Left ventricle myocardium inferior (tissue), 1 donor: Measurements from ENCODE around the gene SULF2. TPM values are rescaled to one million over a fixed set of nuclear protein-coding genes. Genes with fewer than 3 reads are reported as not detected.
"Not testable (repeated sequence)": the region's sequence is repeated elsewhere in the genome, so short reads cannot be mapped to it uniquely, and the experiment has no call there.

Experiments
- DNase-seq: peaks from one replicate; pipeline ENCODE4 v3.0.0-alpha.2; 2020
- H3K27ac ChIP-seq: fragments of 200-600 bp; replicated peaks from 2 replicates; pipeline ENCODE4 v1.8.0; 2021
- H3K27me3 ChIP-seq: fragments of 200-600 bp; 2 replicates; pipeline ENCODE4 v1.8.0; 2021; ENCODE audit warnings: low read depth
- H3K36me3 ChIP-seq: fragments of 200-600 bp; 2 replicates; pipeline ENCODE4 v1.8.0; 2021
- H3K4me1 ChIP-seq: fragments of 200-600 bp; 2 replicates; pipeline ENCODE4 v1.8.0; 2021
- H3K4me3 ChIP-seq: fragments of 200-600 bp; 2 replicates; pipeline ENCODE4 v1.8.0; 2021; ENCODE audit warnings: mild to moderate bottlenecking, moderate library complexity
- H3K9me3 ChIP-seq: fragments of 200-600 bp; replicated peaks from 2 replicates; pipeline ENCODE4 v1.8.0; 2021
- intact Hi-C: fragments of 100-400 bp; cut with micrococcal nuclease; formaldehyde crosslinking; loops from one replicate; pipeline ENCODE4 v1.11.0; 2022
- total RNA-seq: library from RNA; stranded (reverse); fragmentation: NEBNext Ultra II Directional; extraction: Animal tissue kit (Norgen Biotek cat#: 25700); gene quantifications from one replicate; pipeline ENCODE4 v1.2.1, GENCODE V29; 2021
- TF ChIP-seq, protein P1 (sequence below): fragments of 200-600 bp; IDR thresholded peaks from 2 replicates; pipeline ENCODE4 v1.8.0; 2021; ENCODE audit warnings: antibody characterized with exemption, mild to moderate bottlenecking, borderline replicate concordance
- donor health status: DM: no; HTN: yes; CAD: no; lungs with severe emphysema.

Gene SULF2
- total RNA-seq, 1 donor from 2014 or later, result 40.7 TPM

GRCh38 chr20:47809161-47809960 is 24.1 kb upstream of the SULF2 start:
- Histone ChIP-seq H3K36me3 (no peaks in the 10 kb centered on the region), H3K27ac (no peak overlapping the region), H3K4me1 (no peaks in the 10 kb centered on the region), H3K27me3 (peaks cover 96% of the 10 kb centered on the region), H3K4me3 (no peak overlapping the region), H3K9me3 (peaks cover 17% of the 10 kb centered on the region)
- TF ChIP-seq, protein P1, sequence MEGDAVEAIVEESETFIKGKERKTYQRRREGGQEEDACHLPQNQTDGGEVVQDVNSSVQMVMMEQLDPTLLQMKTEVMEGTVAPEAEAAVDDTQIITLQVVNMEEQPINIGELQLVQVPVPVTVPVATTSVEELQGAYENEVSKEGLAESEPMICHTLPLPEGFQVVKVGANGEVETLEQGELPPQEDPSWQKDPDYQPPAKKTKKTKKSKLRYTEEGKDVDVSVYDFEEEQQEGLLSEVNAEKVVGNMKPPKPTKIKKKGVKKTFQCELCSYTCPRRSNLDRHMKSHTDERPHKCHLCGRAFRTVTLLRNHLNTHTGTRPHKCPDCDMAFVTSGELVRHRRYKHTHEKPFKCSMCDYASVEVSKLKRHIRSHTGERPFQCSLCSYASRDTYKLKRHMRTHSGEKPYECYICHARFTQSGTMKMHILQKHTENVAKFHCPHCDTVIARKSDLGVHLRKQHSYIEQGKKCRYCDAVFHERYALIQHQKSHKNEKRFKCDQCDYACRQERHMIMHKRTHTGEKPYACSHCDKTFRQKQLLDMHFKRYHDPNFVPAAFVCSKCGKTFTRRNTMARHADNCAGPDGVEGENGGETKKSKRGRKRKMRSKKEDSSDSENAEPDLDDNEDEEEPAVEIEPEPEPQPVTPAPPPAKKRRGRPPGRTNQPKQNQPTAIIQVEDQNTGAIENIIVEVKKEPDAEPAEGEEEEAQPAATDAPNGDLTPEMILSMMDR, result no peak
- no peak for DNase-seq
- intact Hi-C loops, result no loop called here

DNA sequence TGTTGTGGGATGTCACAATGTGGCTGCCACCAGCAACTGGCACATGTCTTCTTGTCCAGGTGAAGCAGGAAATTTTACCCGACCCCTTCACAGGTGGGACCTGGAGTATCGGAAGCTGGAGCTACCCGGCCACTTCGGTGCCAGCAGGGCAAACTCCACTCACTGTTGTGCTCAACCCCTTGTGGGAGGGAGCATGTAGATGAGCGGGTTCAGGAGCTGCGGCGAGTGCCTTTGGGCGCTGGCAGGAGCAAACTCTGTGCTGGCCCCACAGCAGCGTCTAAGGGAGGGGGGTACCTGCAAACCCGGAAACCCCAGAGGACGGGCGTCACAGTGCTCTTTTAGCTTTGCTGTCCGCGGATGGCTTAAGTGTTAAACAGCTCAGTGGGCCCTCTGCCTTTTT is 20.7 kb upstream of the SULF2 start:
- Histone ChIP-seq H3K4me1 (no peaks in the 10 kb centered on the region), H3K27me3 (peaks cover 90% of the 10 kb centered on the region), H3K9me3 (no peaks in the 10 kb centered on the region), H3K36me3 (no peaks in the 10 kb centered on the region), H3K27ac (no peak overlapping the region), H3K4me3 (no peak overlapping the region)
- TF ChIP-seq, protein P1, result no peak
- intact Hi-C loops, result no loop called here
- no peak for DNase-seq

- H3K4me3 ChIP-seq, H3K9me3 ChIP-seq, H3K4me1 ChIP-seq, H3K36me3 ChIP-seq, intact Hi-C loops, H3K27ac ChIP-seq, DNase-seq: not testable (repeated sequence)
- peaks cover 81% of the 10 kb centered on the region for H3K27me3 ChIP-seq
Measured at GRCh38 chr20:47804972-47805371, 19.7 kb upstream of the SULF2 start.

DNA sequence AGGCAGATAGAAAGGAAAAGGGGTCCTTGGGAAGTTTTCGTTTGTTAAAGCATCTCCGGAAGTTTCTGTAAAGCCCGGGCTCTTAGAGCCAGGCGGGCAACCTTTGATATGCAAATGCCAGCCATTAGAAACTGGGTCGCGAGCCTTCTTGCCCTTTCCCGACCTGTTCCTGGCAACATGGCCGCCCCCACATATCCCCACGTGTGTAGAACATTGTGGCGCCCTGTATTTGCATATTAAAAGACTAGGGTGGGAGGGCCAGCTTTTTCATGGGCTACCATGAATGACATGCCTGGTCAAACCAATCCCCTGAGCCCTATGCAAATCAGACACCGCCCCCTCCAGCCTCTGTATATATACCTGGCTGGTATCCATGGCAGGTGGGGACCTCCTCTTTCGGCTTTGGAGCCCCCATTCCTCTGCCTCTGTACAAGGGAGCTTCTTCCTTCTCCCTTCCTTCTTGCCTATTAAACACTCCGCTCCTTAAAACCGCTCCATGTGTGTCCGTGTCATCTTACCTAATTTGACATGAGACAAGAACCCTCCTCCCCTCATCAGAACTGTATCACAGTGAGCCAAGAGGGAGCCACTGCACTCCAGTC is 19.0 kb upstream of the SULF2 start:
- H3K36me3 ChIP-seq, H3K4me3 ChIP-seq, H3K27ac ChIP-seq, DNase-seq, H3K9me3 ChIP-seq, intact Hi-C loops, H3K4me1 ChIP-seq: not testable (repeated sequence)
- H3K27me3 ChIP-seq, result peaks cover 74% of the 10 kb centered on the region

DNA sequence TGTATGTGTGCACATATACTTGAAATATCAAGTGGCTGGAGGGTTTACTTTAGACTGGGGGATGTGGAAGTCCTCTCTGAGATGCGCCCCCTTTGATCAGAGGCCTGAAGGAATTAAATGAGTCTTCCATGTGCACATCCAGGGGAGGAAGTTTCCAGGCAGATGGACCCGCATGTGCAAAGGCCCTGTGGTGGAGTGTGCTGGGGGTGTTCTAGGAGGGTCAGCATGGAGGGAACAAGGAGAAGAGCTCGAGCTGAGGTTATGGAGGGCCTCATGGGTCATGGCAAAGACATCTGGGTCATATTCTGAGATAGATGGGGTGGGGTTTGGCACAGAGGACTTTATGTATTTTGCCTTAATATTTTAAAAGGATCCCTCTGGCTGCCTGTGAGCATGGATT is 17.7 kb upstream of the SULF2 start:
- H3K27ac ChIP-seq, result no peak overlapping the region
- peaks cover 7% of the 10 kb centered on the region for H3K9me3 ChIP-seq
- no peak for DNase-seq
- H3K4me3 ChIP-seq, result no peak overlapping the region
- H3K36me3 ChIP-seq, result no peaks in the 10 kb centered on the region
- peaks cover 61% of the 10 kb centered on the region for H3K27me3 ChIP-seq
- peaks cover 14% of the 10 kb centered on the region for H3K4me1 ChIP-seq
- intact Hi-C loops, result no loop called here
- TF ChIP-seq, protein P1, result no peak

- intact Hi-C loops, result no loop called here
- DNase-seq, result no peak
- Histone ChIP-seq H3K9me3 (peaks cover 7% of the 10 kb centered on the region), H3K4me3 (no peak overlapping the region), H3K27me3 (peaks cover 55% of the 10 kb centered on the region), H3K4me1 (peaks cover 17% of the 10 kb centered on the region), H3K36me3 (no peaks in the 10 kb centered on the region), H3K27ac (no peak overlapping the region)
- TF ChIP-seq, protein P1, result no peak
Measured at GRCh38 chr20:47802226-47802920, 17.1 kb upstream of the SULF2 start.
